Heart right ventricle (tissue), 16 donors: ENCODE results near the gene EIF3L. TPM values are rescaled to one million over a fixed set of nuclear protein-coding genes. Genes with fewer than 3 reads are reported as not detected.

Source experiments
- ATAC-seq, 8 donors: fragments of 200-7000 bp; cut with Tn5 transposase; one replicate each; pipeline ENCODE4 v1.9.1; 2020; ENCODE audit warnings: mild to moderate bottlenecking in 8 of 8, moderate library complexity in 8 of 8, moderate number of reproducible peaks in 1 of 8
- DNase-seq, 2 donors: peaks; one replicate each; pipeline ENCODE4 v3.0.0-alpha.2; 2020
- H3K27ac ChIP-seq, 10 donors: fragments of 200-600 bp; sonication (generic) in 2 of 10; one replicate each; pipeline versions ENCODE4 v1.5.0 to v1.8.0; 2020 to 2022; ENCODE audit warnings: mild to moderate bottlenecking in 3 of 10
- H3K27me3 ChIP-seq, 7 donors: fragments of 200-600 bp; one replicate each; pipeline ENCODE4 v1.8.0; 2021 to 2022; ENCODE audit warnings: mild to moderate bottlenecking in 2 of 7
- H3K36me3 ChIP-seq, 9 donors: fragments of 200-600 bp; sonication (generic) in 1 of 9; one replicate each; pipeline versions ENCODE4 v1.5.0 to v1.8.0; 2020 to 2022; ENCODE audit warnings: mild to moderate bottlenecking in 2 of 9
- H3K4me1 ChIP-seq, 9 donors: fragments of 200-600 bp; sonication (generic) in 1 of 9; one replicate each; pipeline versions ENCODE4 v1.5.0 to v1.8.0; 2020 to 2022; ENCODE audit warnings: mild to moderate bottlenecking in 4 of 9
- H3K4me3 ChIP-seq, 10 donors: fragments of 200-600 bp; sonication (generic) in 2 of 10; one replicate each; pipeline versions ENCODE4 v1.5.0 to v1.8.0; 2020 to 2022; ENCODE audit warnings: mild to moderate bottlenecking in 7 of 10, moderate library complexity in 2 of 10
- H3K9me3 ChIP-seq, 11 donors: fragments of 200-600 bp in 10 of 11; sonication (generic) in 2 of 11; one replicate each; pipeline versions ENCODE4 v1.5.0 to v1.8.0; 2013 to 2022; ENCODE audit warnings: mild to moderate bottlenecking in 2 of 11, control low read depth in 1 of 11, moderate library complexity in 1 of 11
- WGBS, 2 donors: extraction: QIAGEN DNeasy Blood & Tissue Kit; methylation state at CpG; one replicate each; pipeline ENCODE4 v1.1.7; 2013; ENCODE audit warnings: inconsistent platforms in 1 of 2; 5-methylcytosine and 5-hydroxymethylcytosine counted together
- intact Hi-C, 10 donors: fragments of 100-400 bp; cut with DNase I; formaldehyde crosslinking; loops; one replicate each; pipeline versions ENCODE4 v1.11.1 to v1.14.2; 2022
- microRNA-seq, 2 donors: library from miRNA; unstranded; fragments of <30 nt; microRNA quantifications; one replicate each; pipeline ENCODE4 v1.2.0, GENCODE V29; 2021
- polyA plus RNA-seq, 2 donors: library from polyadenylated mRNA; stranded (reverse); fragments of 200-250 nt; gene quantifications; one replicate each; pipeline ENCODE4 v1.2.3, GENCODE V29; 2013
- total RNA-seq, 10 donors: library from RNA; stranded (reverse); fragmentation: NEBNext Ultra II Directional in 3 of 10; extraction: Animal tissue kit (Norgen Biotek cat#: 25700) in 3 of 10; gene quantifications; one replicate each; pipeline versions ENCODE4 v1.2.1 to v1.2.4, GENCODE V29; 2021 to 2023
- TF ChIP-seq, protein P1 (sequence below), 9 donors: fragments of 200-600 bp; sonication (generic) in 2 of 9; IDR thresholded peaks; one replicate each; pipeline versions ENCODE4 v1.5.0 to v1.8.0; 2021 to 2022; ENCODE audit warnings: antibody characterized with exemption in 9 of 9, mild to moderate bottlenecking in 5 of 9, moderate library complexity in 1 of 9
- donor health status: Arrhythmogenic right ventricular cardiomyopathy.
- donor health status: ischemic (EF 13 %, LVEDD 7.1; RV severe dilation, severe dysfunction).
- donor health status: healthy with polysubstance abuse.
- donor health status: DM: no; HTN: yes; CAD: no.
- donor health status: DM: no; HTN: no; CAD: no.
- donor health status: ischemic (EF 25% LVEDD 6.9; RV normal size, moderate dysfunction).
- donor health status: ischemic (EF 25% LVEDD 5.7; RV mildly dilated, moderate dysfunction).
- donor health status: healthy.
- donor health status: DM: yes; HTN: yes; CAD: no.
- donor health status: Ischemic cardiomyopathy.
- donor health status: ischemic (EF 35%, LVEDD 5.7; RV mildly dilated, moderate dysfunction).
- donor health status: nonischemic (EF 11% LVEDD 7.7; RV severe dilation, severe dysfunction).
- donor health status: DM: yes; HTN: yes; CAD: no.
- donor health status: PGD.
- donor health status: ischemic (EF 29% LVEDD 5.4; RV normal size, mild dysfunction).
- donor health status: nonischemic (EF 23%, LVEDD 6.1; RV moderate dilation, normal function).

EIF3L gene
- total and polyA plus RNA-seq, 12 donors = 135 to 489 (median 428) TPM

GRCh38 chr22:37932401-37932800 lies 83.2 kb downstream of the EIF3L start:
- H3K36me3 ChIP-seq = peaks cover 0 to 85% (median 29%) of the 10 kb centered on the region in 9 donors
- H3K9me3 ChIP-seq = no peaks in the 10 kb centered on the region
- TF ChIP-seq, protein P1, sequence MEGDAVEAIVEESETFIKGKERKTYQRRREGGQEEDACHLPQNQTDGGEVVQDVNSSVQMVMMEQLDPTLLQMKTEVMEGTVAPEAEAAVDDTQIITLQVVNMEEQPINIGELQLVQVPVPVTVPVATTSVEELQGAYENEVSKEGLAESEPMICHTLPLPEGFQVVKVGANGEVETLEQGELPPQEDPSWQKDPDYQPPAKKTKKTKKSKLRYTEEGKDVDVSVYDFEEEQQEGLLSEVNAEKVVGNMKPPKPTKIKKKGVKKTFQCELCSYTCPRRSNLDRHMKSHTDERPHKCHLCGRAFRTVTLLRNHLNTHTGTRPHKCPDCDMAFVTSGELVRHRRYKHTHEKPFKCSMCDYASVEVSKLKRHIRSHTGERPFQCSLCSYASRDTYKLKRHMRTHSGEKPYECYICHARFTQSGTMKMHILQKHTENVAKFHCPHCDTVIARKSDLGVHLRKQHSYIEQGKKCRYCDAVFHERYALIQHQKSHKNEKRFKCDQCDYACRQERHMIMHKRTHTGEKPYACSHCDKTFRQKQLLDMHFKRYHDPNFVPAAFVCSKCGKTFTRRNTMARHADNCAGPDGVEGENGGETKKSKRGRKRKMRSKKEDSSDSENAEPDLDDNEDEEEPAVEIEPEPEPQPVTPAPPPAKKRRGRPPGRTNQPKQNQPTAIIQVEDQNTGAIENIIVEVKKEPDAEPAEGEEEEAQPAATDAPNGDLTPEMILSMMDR (IDR thresholded peaks at IDR 0.05) = no peak
- H3K4me1 ChIP-seq = peaks cover 7 to 46% (median 30%) of the 10 kb centered on the region in 9 donors
- intact Hi-C loops = loop anchor here in 7 of 10 donors (5.0 to 10.0 kb wide), 4 partner anchors 40 to 118 kb away; no protein-coding TSS in a partner anchor
- no peaks in the 10 kb centered on the region for H3K27me3 ChIP-seq
- peak in 1 of 8 donors; percentile 3 for ATAC-seq
- 86 to 91% methylated on average over 10 of the region's 10 CpGs for WGBS, 2 donors
- peak overlapping the region in 2 of 10 donors; percentile 22 to 37 for H3K27ac ChIP-seq
- no peak for DNase-seq
- H3K4me3 ChIP-seq = no peak overlapping the region

GRCh38 chr22:37932821-37933578 lies 83.8 kb downstream of the EIF3L start:
- peak overlapping the region in 9 of 10 donors; percentile 14 to 80 (median 57) for H3K27ac ChIP-seq
- DNase-seq = no peak
- H3K36me3 ChIP-seq = peaks cover 0 to 85% (median 29%) of the 10 kb centered on the region in 9 donors
- ATAC-seq = peak in 6 of 8 donors; percentile 1 to 18 (median 8)
- WGBS, 2 donors = 76 to 78% methylated on average over 21 of the region's 21 CpGs
- TF ChIP-seq, protein P1 (IDR thresholded peaks at IDR 0.05) = no peak
- peaks cover 7 to 46% (median 30%) of the 10 kb centered on the region in 9 donors for H3K4me1 ChIP-seq
- H3K27me3 ChIP-seq = no peaks in the 10 kb centered on the region
- H3K9me3 ChIP-seq = no peaks in the 10 kb centered on the region
- no peak overlapping the region for H3K4me3 ChIP-seq
- intact Hi-C loops = loop anchor here in 7 of 10 donors (5.0 to 10.0 kb wide), 4 partner anchors 41 to 118 kb away; no protein-coding TSS in a partner anchor

DNA sequence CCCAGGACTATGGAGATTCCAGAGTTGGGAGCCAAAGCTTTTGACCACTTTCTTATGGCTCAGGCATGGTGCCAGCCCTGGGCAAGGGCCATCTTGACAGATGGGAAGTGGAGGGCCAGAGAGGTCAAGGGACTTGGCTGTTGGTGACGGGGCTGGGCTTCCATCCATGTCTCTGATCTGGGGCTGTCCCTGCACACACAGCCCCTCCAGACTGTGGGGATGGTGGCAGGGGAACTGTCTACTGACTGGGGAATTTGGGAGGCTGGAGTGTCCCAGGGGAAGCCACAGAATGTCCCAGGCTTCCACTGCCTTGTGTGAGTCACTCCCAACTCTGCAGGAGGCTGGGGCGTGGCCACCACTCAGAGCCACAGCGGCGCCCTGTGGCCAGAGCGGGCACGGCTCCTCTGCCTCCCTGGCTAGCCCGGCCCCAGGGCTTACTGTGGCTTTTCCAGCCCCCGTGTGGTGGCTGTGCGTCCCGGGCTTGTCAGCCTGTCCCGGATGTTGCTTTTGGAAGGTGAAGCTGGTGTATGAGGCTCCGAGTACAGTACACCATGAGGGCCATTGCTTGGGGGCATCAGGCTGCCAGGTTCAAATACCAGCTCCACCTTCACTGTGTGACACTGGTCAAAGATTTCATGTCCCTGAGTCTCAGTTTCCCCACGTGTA lies 84.6 kb downstream of the EIF3L start:
- no peaks in the 10 kb centered on the region for H3K27me3 ChIP-seq
- H3K27ac ChIP-seq = peak overlapping the region in 9 of 10 donors; percentile 31 to 80 (median 57)
- peaks cover 7 to 46% (median 30%) of the 10 kb centered on the region in 9 donors for H3K4me1 ChIP-seq
- ATAC-seq (peak; percentile 94 to 98 (median 97)), DNase-seq (peak; percentile 89 to 90)
- 6 to 10% methylated on average over 13 of the region's 13 CpGs for WGBS, 2 donors
- no peaks in the 10 kb centered on the region for H3K9me3 ChIP-seq
- no peak overlapping the region for H3K4me3 ChIP-seq
- intact Hi-C loops = loop anchor here in 7 of 10 donors (5.0 to 10.0 kb wide), 4 partner anchors 42 to 119 kb away; no protein-coding TSS in a partner anchor
- H3K36me3 ChIP-seq = peaks cover 0 to 85% (median 30%) of the 10 kb centered on the region in 9 donors
- TF ChIP-seq, protein P1 (IDR thresholded peaks at IDR 0.05) = peak; percentile 90 to 100 (median 98)

Small RNA genes within 50 kb of the gene (microRNA-seq; reads per million reads assigned to microRNA genes)
- 0.51 to 0.60 reads per million in 2 donors for gene MIR659

Other genes starting within 250 kb of the EIF3L start
- 10 to 100 TPM; 22.9 to 32.6 (median 25.4) TPM for gene GGA1, start 240.6 kb upstream of the EIF3L start, total RNA-seq
- 10 to 100 TPM; 31.0 to 39.7 TPM for gene GGA1, start 240.6 kb upstream of the EIF3L start, polyA plus RNA-seq
- gene SH3BP1, start 209.8 kb upstream of the EIF3L start, total RNA-seq = 1 to 10 TPM in 8 of 10 donors, under 1 TPM in 2; 0.50 to 9.3 (median 2.7) TPM
- gene SH3BP1, start 209.8 kb upstream of the EIF3L start, polyA plus RNA-seq = 1 to 10 TPM; 1.4 to 1.5 TPM
- 10 to 100 TPM; 16.6 to 29.9 (median 21.2) TPM for gene PDXP, start 190.7 kb upstream of the EIF3L start, total RNA-seq
- gene PDXP, start 190.7 kb upstream of the EIF3L start, polyA plus RNA-seq = 10 to 100 TPM in 1 of 2 donors, 1 to 10 TPM in 1; 5.3 to 26.9 TPM
- 1,000 to 10,000 TPM in 2 of 10 donors, 100 to 1,000 TPM in 8; 651 to 1,550 (median 786) TPM for gene LGALS1, start 173.8 kb upstream of the EIF3L start, total RNA-seq
- gene LGALS1, start 173.8 kb upstream of the EIF3L start, polyA plus RNA-seq = 1,000 to 10,000 TPM; 1,777 to 4,200 TPM
- 10 to 100 TPM; 10.8 to 16.8 (median 12.7) TPM for gene NOL12, start 163.1 kb upstream of the EIF3L start, total RNA-seq
- 10 to 100 TPM; 19.6 to 35.3 TPM for gene NOL12, start 163.1 kb upstream of the EIF3L start, polyA plus RNA-seq
- 100 to 1,000 TPM in 1 of 10 donors, 10 to 100 TPM in 9; 63.2 to 115 (median 82.4) TPM for gene TRIOBP, start 152.4 kb upstream of the EIF3L start, total RNA-seq
- 10 to 100 TPM; 34.7 to 94.1 TPM for gene TRIOBP, start 152.4 kb upstream of the EIF3L start, polyA plus RNA-seq
- gene GCAT, start 41.5 kb upstream of the EIF3L start, total RNA-seq = 10 to 100 TPM; 26.7 to 47.8 (median 41.5) TPM
- gene GCAT, start 41.5 kb upstream of the EIF3L start, polyA plus RNA-seq = 10 to 100 TPM; 29.4 to 63.0 TPM
- not detected for gene GALR3, start 26.0 kb upstream of the EIF3L start, total RNA-seq
- under 1 TPM in 1 of 2 donors, not detected in 1; 0.03 TPM for gene GALR3, start 26.0 kb upstream of the EIF3L start, polyA plus RNA-seq
- gene ANKRD54, start 5.1 kb upstream of the EIF3L start, total RNA-seq = 10 to 100 TPM; 11.2 to 21.5 (median 14.4) TPM
- gene ANKRD54, start 5.1 kb upstream of the EIF3L start, polyA plus RNA-seq = 10 to 100 TPM; 17.4 to 19.4 TPM
- 10 to 100 TPM; 13.0 to 26.9 (median 16.5) TPM for gene MICALL1, start 56.9 kb downstream of the EIF3L start, total RNA-seq
- 10 to 100 TPM in 1 of 2 donors, 1 to 10 TPM in 1; 9.3 to 10.3 TPM for gene MICALL1, start 56.9 kb downstream of the EIF3L start, polyA plus RNA-seq
- 1 to 10 TPM in 2 of 10 donors, under 1 TPM in 8; 0.17 to 1.1 (median 0.55) TPM for gene C22orf23, start 104.2 kb downstream of the EIF3L start, total RNA-seq
- gene C22orf23, start 104.2 kb downstream of the EIF3L start, polyA plus RNA-seq = under 1 TPM; 0.22 to 0.25 TPM
- 10 to 100 TPM; 62.4 to 95.7 (median 76.6) TPM for gene POLR2F, start 104.3 kb downstream of the EIF3L start, total RNA-seq
- gene POLR2F, start 104.3 kb downstream of the EIF3L start, polyA plus RNA-seq = 100 to 1,000 TPM; 150 to 200 TPM
- gene SOX10, start 135.1 kb downstream of the EIF3L start, total RNA-seq = 1 to 10 TPM in 5 of 10 donors, under 1 TPM in 5; 0.11 to 3.2 (median 0.78) TPM
- 1 to 10 TPM; 1.8 to 3.8 TPM for gene SOX10, start 135.1 kb downstream of the EIF3L start, polyA plus RNA-seq
- 10 to 100 TPM; 17.4 to 30.7 (median 22.1) TPM for gene PICK1, start 208.0 kb downstream of the EIF3L start, total RNA-seq
- 10 to 100 TPM; 27.3 to 32.9 TPM for gene PICK1, start 208.0 kb downstream of the EIF3L start, polyA plus RNA-seq
- under 1 TPM in 1 of 10 donors, not detected in 9; 0.34 TPM for gene SLC16A8, start 234.8 kb downstream of the EIF3L start, total RNA-seq
- gene SLC16A8, start 234.8 kb downstream of the EIF3L start, polyA plus RNA-seq = under 1 TPM; 0.19 to 0.22 TPM